ENCODE results near the gene TNFRSF1B.

GRCh38 chr1:12188657-12189327 is 22.0 kb downstream of the TNFRSF1B start:
- TF ChIP-seq CTCF (IDR thresholded peaks at IDR 0.05 in 2 of 3, conservative IDR thresholded peaks at IDR 0.05 in 1 of 3; ENCODE audit: borderline replicate concordance in 1 of 3, insufficient read depth in 1 of 3, low read depth in 2 of 3, low read length in 2 of 3) (no peak), RAD21 (IDR thresholded peaks at IDR 0.05; ENCODE audit: low read depth) (no peak)
